ENCODE measurements around the gene PTPN3.

Gene PTPN3

DNA sequence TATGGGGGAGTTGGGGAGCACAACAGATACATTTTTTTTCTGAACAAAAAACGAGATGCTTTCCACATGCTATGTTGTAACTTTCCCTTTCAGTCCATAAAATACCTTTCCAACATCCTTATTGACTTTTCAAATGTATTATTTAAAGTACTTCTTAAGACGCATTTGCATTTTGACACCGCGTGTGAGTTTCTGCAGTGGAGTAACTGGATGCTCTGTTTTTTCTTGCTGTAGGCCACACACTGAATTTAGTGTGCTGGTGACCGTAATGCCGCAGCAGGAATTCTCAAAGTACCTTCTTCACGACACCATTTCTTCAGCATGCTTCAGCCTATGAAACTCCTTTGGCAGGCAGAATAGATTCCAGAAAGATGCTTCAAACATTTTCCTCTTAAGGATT is 163.0 kb downstream of the PTPN3 start:
- DNase-seq: no peak

DNA sequence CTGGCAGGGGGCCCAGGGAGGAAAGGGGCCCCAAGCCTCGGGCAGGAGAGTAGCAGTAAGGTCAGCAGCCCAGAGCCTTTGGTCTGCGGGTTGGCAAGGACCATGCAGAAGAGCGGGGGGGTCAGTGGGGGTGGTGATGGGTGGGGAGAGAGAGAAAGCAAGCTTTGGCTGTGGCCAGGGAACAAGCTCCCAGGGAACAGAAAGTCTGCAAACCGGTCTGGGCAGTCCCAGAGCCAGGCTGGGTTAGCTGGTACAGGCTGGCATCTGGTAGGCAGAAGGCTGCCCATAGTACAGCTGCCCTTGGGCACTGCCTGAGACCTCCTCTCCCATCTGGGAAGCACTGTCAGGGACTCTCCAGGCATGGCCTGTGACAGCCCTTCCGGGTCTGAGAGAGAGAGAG is 166.8 kb downstream of the PTPN3 start:
- no peak for DNase-seq

DNA sequence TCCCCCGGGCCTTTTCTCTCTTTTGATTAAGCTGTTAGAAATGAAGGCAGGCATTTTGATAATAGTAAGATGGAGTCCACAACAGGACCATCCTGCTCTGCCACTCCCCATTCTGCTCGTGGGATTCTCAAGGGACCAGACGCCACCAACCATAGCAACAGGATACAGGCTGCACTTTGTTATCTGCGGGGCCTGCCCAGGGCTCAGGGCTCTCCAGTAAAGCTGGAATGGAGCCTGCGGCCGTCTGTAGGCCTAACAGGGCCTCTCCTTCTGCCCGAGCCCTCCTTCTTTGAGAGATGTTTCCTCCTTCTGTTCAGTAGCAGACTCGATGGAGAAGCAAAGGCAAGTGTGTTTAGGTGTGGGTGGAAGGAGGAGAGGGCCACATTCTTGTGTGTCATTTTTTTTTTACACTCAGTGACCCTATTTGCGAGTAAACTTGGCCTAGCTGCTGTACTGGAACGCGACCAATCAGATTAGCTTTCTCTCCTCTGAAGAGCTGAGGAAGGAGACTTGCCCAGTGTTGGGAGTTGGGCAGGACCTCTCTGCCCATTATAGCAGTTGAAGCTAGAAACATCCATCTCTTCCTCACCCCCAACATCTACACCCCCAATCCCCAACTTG is 168.4 kb downstream of the PTPN3 start:
- DNase-seq: no peak

DNA sequence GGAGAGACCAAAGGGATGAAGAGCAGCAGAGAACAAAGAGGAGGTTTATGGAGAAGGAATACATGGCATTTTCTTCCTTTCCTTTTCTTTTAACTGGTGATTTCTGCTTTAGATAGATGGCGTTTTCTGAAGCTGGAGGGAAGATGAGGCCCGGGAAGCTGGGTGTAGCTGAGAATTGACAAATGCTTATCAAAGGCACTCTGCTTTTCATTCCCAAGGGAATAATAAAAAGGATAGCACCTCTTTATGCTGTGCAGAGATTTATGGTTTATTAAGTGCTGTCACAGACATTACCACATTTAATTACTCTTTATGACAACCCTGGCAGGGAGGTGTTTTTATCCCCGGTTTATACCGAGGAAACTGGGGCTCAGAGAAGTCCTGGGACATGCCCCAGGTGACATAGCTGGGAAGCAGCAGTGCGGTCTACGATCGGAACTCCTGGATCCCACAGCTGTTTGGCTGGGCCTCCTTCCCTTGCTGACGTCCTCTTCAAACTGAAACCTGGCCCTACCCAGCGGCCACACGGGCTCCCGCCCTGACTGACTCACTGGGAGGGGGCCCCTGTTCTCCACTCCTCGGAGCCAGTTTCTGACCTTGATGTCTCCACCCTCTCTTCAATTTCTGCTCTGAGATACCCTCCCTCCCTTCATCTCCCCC is 169.0 kb downstream of the PTPN3 start:
- no peak for DNase-seq
